ENCODE results near the gene STING1. TPM values are rescaled to one million over a fixed set of nuclear protein-coding genes. Genes with fewer than 3 reads are reported as not detected.

Gene STING1
- total and polyA plus RNA-seq, 2 donors (not counting 1 experiment from before 2014, with no cell fraction given), result 1.1 to 2.8 TPM

DNA sequence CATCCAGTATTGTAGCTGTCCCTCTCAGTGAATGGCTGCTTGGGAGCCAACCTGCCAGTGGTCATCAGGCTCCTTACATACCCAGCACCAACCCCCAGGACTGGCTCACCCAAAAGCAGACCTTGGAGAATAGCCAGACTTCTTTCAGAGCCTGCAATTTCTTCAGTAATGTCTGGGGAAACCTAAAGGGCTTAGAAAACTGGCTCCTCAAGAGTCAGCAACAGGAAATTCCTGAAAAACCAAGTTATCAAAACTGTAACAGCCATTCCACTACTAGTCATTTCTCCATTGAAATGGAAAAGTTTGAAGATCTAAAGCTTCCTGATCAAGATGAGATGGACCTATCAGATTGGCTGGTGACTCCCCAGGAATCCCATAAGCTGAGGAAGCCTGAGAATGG lies 12.3 kb upstream of the STING1 start:
- Mint-ChIP-seq H3K4me3 (no peak overlapping the region), H3K4me1 (peaks cover 5% of the 10 kb centered on the region), H3K9me3 (ENCODE audit: insufficient read depth) (no peaks in the 10 kb centered on the region), H3K27ac (no peak overlapping the region), H3K27me3 (no peaks in the 10 kb centered on the region)
- no peak for ATAC-seq (ENCODE audit: low read depth)
- no peaks in the 10 kb centered on the region for H4K20me1 ChIP-seq (ENCODE audit: control insufficient read depth, insufficient read depth, low read length, poor library complexity, severe bottlenecking)
- no peaks in the 10 kb centered on the region for H3K27me3 ChIP-seq (replicated peaks in 1 of 4; ENCODE audit: control extremely low read depth in 1 of 4, control insufficient read depth in 3 of 4, insufficient read depth in 4 of 4, low read length in 3 of 4)
- intact Hi-C loops (cut with micrococcal nuclease), result no loop called here
- H3K4me1 ChIP-seq (ENCODE audit: control insufficient read depth in 2 of 2, insufficient read depth in 2 of 2, low read length in 2 of 2), result no peaks in the 10 kb centered on the region
- ChIA-PET POLR2A (no interaction called here), CTCF (interaction anchor here (0.8 kb wide), 1 partner anchor 70 kb away, joined by 3 read pairs; no protein-coding TSS in a partner anchor)
- no peaks in the 10 kb centered on the region for H3K36me3 ChIP-seq (replicated peaks in 1 of 2; ENCODE audit: control extremely low read depth in 1 of 2, control insufficient read depth in 1 of 2, extremely low read depth in 1 of 2, insufficient read depth in 2 of 2, low read length in 1 of 2)
- H3K79me2 ChIP-seq (ENCODE audit: control insufficient read depth, insufficient read depth, low read length), result no peaks in the 10 kb centered on the region
- H3K9ac ChIP-seq (ENCODE audit: low read length), result no peak overlapping the region
- H3K4me2 ChIP-seq (replicated peaks; ENCODE audit: low read depth, low read length, poor library complexity, severe bottlenecking), result no peak overlapping the region
- H3K9me3 ChIP-seq (ENCODE audit: control extremely low read depth in 1 of 3, control insufficient read depth in 2 of 3, insufficient read depth in 1 of 3, low read length in 2 of 3), result no peaks in the 10 kb centered on the region
- DNase-seq, result no peak
- no peak overlapping the region for H3K27ac ChIP-seq (ENCODE audit: low read length in 2 of 2)
- no peak overlapping the region for H2AFZ ChIP-seq (ENCODE audit: insufficient read depth, low read depth, low read length, poor library complexity, severe bottlenecking)
- H3K4me3 ChIP-seq (ENCODE audit: control extremely low read depth in 1 of 5, extremely low read depth in 1 of 5, insufficient read depth in 1 of 5, low read depth in 2 of 5, low read length in 4 of 5), result no peak overlapping the region
- TF ChIP-seq, protein P1, sequence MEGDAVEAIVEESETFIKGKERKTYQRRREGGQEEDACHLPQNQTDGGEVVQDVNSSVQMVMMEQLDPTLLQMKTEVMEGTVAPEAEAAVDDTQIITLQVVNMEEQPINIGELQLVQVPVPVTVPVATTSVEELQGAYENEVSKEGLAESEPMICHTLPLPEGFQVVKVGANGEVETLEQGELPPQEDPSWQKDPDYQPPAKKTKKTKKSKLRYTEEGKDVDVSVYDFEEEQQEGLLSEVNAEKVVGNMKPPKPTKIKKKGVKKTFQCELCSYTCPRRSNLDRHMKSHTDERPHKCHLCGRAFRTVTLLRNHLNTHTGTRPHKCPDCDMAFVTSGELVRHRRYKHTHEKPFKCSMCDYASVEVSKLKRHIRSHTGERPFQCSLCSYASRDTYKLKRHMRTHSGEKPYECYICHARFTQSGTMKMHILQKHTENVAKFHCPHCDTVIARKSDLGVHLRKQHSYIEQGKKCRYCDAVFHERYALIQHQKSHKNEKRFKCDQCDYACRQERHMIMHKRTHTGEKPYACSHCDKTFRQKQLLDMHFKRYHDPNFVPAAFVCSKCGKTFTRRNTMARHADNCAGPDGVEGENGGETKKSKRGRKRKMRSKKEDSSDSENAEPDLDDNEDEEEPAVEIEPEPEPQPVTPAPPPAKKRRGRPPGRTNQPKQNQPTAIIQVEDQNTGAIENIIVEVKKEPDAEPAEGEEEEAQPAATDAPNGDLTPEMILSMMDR (IDR thresholded peaks at IDR 0.05), result no peak
- TF ChIP-seq EZH2 (IDR thresholded peaks at IDR 0.05; ENCODE audit: borderline replicate concordance, insufficient read depth, low read depth, low read length, poor library complexity, severe bottlenecking), result no peak

DNA sequence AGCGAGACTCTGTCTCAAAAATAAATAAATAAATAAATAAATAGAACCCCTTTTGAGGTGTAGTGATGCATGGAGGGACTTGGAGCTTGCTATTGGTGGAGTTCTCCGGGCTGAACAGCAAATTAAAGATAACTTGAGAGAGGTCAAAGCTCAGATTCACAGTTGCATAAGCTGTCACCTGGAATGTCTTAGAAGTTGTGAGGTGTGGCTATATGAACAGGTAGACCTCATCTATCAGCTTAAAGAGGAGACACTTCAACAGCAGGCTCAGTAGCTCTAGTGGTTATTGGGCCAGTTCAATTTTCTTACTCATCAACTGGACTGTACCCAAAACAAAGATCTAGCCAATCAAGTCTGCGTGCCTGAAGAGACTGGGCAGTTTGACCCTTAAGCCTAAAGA lies 11.7 kb upstream of the STING1 start:
- Histone ChIP-seq H3K79me2 (ENCODE audit: control insufficient read depth, insufficient read depth, low read length) (no peaks in the 10 kb centered on the region), H3K4me3 (ENCODE audit: control extremely low read depth in 1 of 5, extremely low read depth in 1 of 5, insufficient read depth in 1 of 5, low read depth in 2 of 5, low read length in 4 of 5) (no peak overlapping the region), H3K9me3 (ENCODE audit: control extremely low read depth in 1 of 3, control insufficient read depth in 2 of 3, insufficient read depth in 1 of 3, low read length in 2 of 3) (no peaks in the 10 kb centered on the region), H3K27ac (ENCODE audit: low read length in 2 of 2) (no peak overlapping the region), H3K27me3 (replicated peaks in 1 of 4; ENCODE audit: control extremely low read depth in 1 of 4, control insufficient read depth in 3 of 4, insufficient read depth in 4 of 4, low read length in 3 of 4) (no peaks in the 10 kb centered on the region), H3K4me1 (ENCODE audit: control insufficient read depth in 2 of 2, insufficient read depth in 2 of 2, low read length in 2 of 2) (no peaks in the 10 kb centered on the region), H4K20me1 (ENCODE audit: control insufficient read depth, insufficient read depth, low read length, poor library complexity, severe bottlenecking) (no peaks in the 10 kb centered on the region), H3K4me2 (replicated peaks; ENCODE audit: low read depth, low read length, poor library complexity, severe bottlenecking) (no peak overlapping the region), H3K9ac (ENCODE audit: low read length) (no peak overlapping the region), H3K36me3 (replicated peaks in 1 of 2; ENCODE audit: control extremely low read depth in 1 of 2, control insufficient read depth in 1 of 2, extremely low read depth in 1 of 2, insufficient read depth in 2 of 2, low read length in 1 of 2) (no peaks in the 10 kb centered on the region), H2AFZ (ENCODE audit: insufficient read depth, low read depth, low read length, poor library complexity, severe bottlenecking) (no peak overlapping the region)
- no peak for DNase-seq
- no peak overlapping the region for H3K4me3 Mint-ChIP-seq
- 92% methylated on average over 1 of the region's 3 CpGs for WGBS (ENCODE audit: insufficient coverage)
- H3K9me3 Mint-ChIP-seq (ENCODE audit: insufficient read depth), result no peaks in the 10 kb centered on the region
- H3K27ac Mint-ChIP-seq, result no peak overlapping the region
- H3K4me1 Mint-ChIP-seq, result peaks cover 5% of the 10 kb centered on the region
- ATAC-seq (ENCODE audit: low read depth), result no peak
- no peak for TF ChIP-seq EZH2 (IDR thresholded peaks at IDR 0.05; ENCODE audit: borderline replicate concordance, insufficient read depth, low read depth, low read length, poor library complexity, severe bottlenecking)
- TF ChIP-seq, protein P1 (IDR thresholded peaks at IDR 0.05), result no peak
- intact Hi-C loops (cut with micrococcal nuclease), result no loop called here
- POLR2A ChIA-PET, result no interaction called here
- CTCF ChIA-PET, result interaction anchor here (0.8 kb wide), 1 partner anchor 70 kb away, joined by 3 read pairs; no protein-coding TSS in a partner anchor
- H3K27me3 Mint-ChIP-seq, result no peaks in the 10 kb centered on the region

All from B cell (primary cell).